Small intestine (tissue), 7 donors: ENCODE results near the gene CHTF8. TPM values are rescaled to one million over a fixed set of nuclear protein-coding genes. Genes with fewer than 3 reads are reported as not detected.

ENCODE experiments used
- DNase-seq, 2 donors: peaks; one replicate each; pipeline versions ENCODE4 v3.0.0 to v3.0.0-alpha.2; 2013
- FAIRE-seq: peaks from 2 replicates; lab custom pipeline; 2012; peaks lifted over from hg19 to GRCh38; lab: Jason Lieb, UNC
- H3K27ac ChIP-seq, 3 donors: one replicate each; pipeline ENCODE4 v1.5.1; 2013; ENCODE audit warnings: low read length in 2 of 3, mild to moderate bottlenecking in 2 of 3, control low read depth in 1 of 3, inconsistent platforms in 1 of 3, low read depth in 1 of 3, moderate library complexity in 1 of 3
- H3K27me3 ChIP-seq, 3 donors: one replicate each; pipeline ENCODE4 v1.6.1; 2013; ENCODE audit warnings: low read length in 3 of 3, inconsistent platforms in 1 of 3; ENCODE audit not compliant: control insufficient read depth in 3 of 3, insufficient read depth in 3 of 3
- H3K36me3 ChIP-seq, 3 donors: one replicate each; pipeline ENCODE4 v1.6.1; 2013; ENCODE audit warnings: low read length in 3 of 3, inconsistent platforms in 1 of 3, low read depth in 1 of 3, mild to moderate bottlenecking in 1 of 3, moderate library complexity in 1 of 3; ENCODE audit not compliant: control insufficient read depth in 3 of 3, insufficient read depth in 2 of 3
- H3K4me1 ChIP-seq, 3 donors: one replicate each; pipeline ENCODE4 v1.6.1; 2013; ENCODE audit warnings: low read length in 2 of 3, inconsistent platforms in 1 of 3, low read depth in 1 of 3, mild to moderate bottlenecking in 1 of 3, moderate library complexity in 1 of 3; ENCODE audit not compliant: control insufficient read depth in 3 of 3, insufficient read depth in 2 of 3
- H3K4me3 ChIP-seq, 3 donors: one replicate each; pipeline ENCODE4 v1.5.1; 2013; ENCODE audit warnings: low read length in 3 of 3, control low read depth in 1 of 3, inconsistent platforms in 1 of 3, low read depth in 1 of 3, mild to moderate bottlenecking in 1 of 3, moderate library complexity in 1 of 3
- H3K9me3 ChIP-seq, 2 donors: one replicate each; pipeline ENCODE4 v1.6.1; 2013; ENCODE audit warnings: low read depth in 1 of 2, low read length in 1 of 2; ENCODE audit not compliant: control insufficient read depth in 2 of 2, insufficient read depth in 1 of 2
- WGBS, 3 donors: extraction: QIAGEN DNeasy Blood & Tissue Kit; methylation state at CpG; one replicate each; pipeline ENCODE4 v1.1.7; 2013; 5-methylcytosine and 5-hydroxymethylcytosine counted together
- polyA plus RNA-seq, 4 donors: library from polyadenylated mRNA; stranded (reverse) in 3 of 4; unstranded in 1 of 4; fragments of 200-250 nt in 3 of 4; fragments of 120-200 nt in 1 of 4; gene quantifications; one replicate each; pipeline versions ENCODE4 v1.2.1 to v1.2.3, GENCODE V29; 2013
- donor health status: healthy with polysubstance abuse.
- donor health status: control.
- donor health status: control.
- donor health status: Bipolar disorder and iron deficiency.
- donor health status: healthy.

Gene CHTF8
- polyA plus RNA-seq, 4 donors = 62.4 to 109 (median 74.6) TPM

- no peak overlapping the region for H3K27ac ChIP-seq
- 64 to 81% (median 72%) methylated on average over 6 of the region's 6 CpGs for WGBS, 3 donors
- FAIRE-seq (no peak), DNase-seq (no peak)
- H3K9me3 ChIP-seq = no peaks in the 10 kb centered on the region
- H3K27me3 ChIP-seq = no peaks in the 10 kb centered on the region
- peaks cover 0 to 5% (median 0%) of the 10 kb centered on the region in 3 donors for H3K4me1 ChIP-seq
- no peak overlapping the region for H3K4me3 ChIP-seq
- H3K36me3 ChIP-seq = peaks cover 0 to 30% (median 19%) of the 10 kb centered on the region in 3 donors
Measured at GRCh38 chr16:69169607-69170352, 37.4 kb upstream of the CHTF8 start.

GRCh38 chr16:69169051-69169450 is 36.7 kb upstream of the CHTF8 start:
- Histone ChIP-seq H3K36me3 (peaks cover 0 to 31% (median 19%) of the 10 kb centered on the region in 3 donors), H3K27me3 (no peaks in the 10 kb centered on the region), H3K4me1 (peaks cover 0 to 5% (median 0%) of the 10 kb centered on the region in 3 donors), H3K4me3 (no peak overlapping the region), H3K9me3 (no peaks in the 10 kb centered on the region), H3K27ac (no peak overlapping the region)
- DNase-seq (no peak), FAIRE-seq (no peak)
- WGBS, 3 donors = 92 to 100% (median 94%) methylated on average over 4 of the region's 4 CpGs

- no peak overlapping the region for H3K27ac ChIP-seq
- no peak overlapping the region for H3K4me3 ChIP-seq
- H3K9me3 ChIP-seq = no peaks in the 10 kb centered on the region
- no peak for DNase-seq
- H3K4me1 ChIP-seq = peaks cover 0 to 5% (median 0%) of the 10 kb centered on the region in 3 donors
- 88 to 95% (median 90%) methylated on average over 7 of the region's 7 CpGs for WGBS, 3 donors
- no peak for FAIRE-seq
- H3K27me3 ChIP-seq = no peaks in the 10 kb centered on the region
- peaks cover 0 to 40% (median 22%) of the 10 kb centered on the region in 3 donors for H3K36me3 ChIP-seq
Measured at GRCh38 chr16:69166946-69167930, 34.9 kb upstream of the CHTF8 start.

- FAIRE-seq = no peak
- no peak overlapping the region for H3K4me3 ChIP-seq
- no peak for DNase-seq
- no peak overlapping the region for H3K27ac ChIP-seq
- peaks cover 0 to 48% (median 22%) of the 10 kb centered on the region in 3 donors for H3K36me3 ChIP-seq
- H3K27me3 ChIP-seq = no peaks in the 10 kb centered on the region
- WGBS, 3 donors = 64 to 71% (median 68%) methylated on average over 8 of the region's 8 CpGs
- no peaks in the 10 kb centered on the region for H3K9me3 ChIP-seq
- peaks cover 0 to 3% (median 0%) of the 10 kb centered on the region in 3 donors for H3K4me1 ChIP-seq
Measured at GRCh38 chr16:69166221-69166833, 33.9 kb upstream of the CHTF8 start.

GRCh38 chr16:69165584-69165983 is 33.2 kb upstream of the CHTF8 start:
- Histone ChIP-seq H3K4me1 (peaks cover 0 to 3% (median 0%) of the 10 kb centered on the region in 3 donors), H3K4me3 (no peak overlapping the region), H3K27ac (no peak overlapping the region), H3K36me3 (peaks cover 0 to 50% (median 22%) of the 10 kb centered on the region in 3 donors), H3K9me3 (no peaks in the 10 kb centered on the region), H3K27me3 (no peaks in the 10 kb centered on the region)
- DNase-seq = no peak
- FAIRE-seq = no peak
- WGBS, 3 donors = 89 to 93% (median 93%) methylated on average over 6 of the region's 6 CpGs

GRCh38 chr16:69160192-69160591 is 27.8 kb upstream of the CHTF8 start:
- 94 to 100% (median 100%) methylated on average over 1 of the region's 1 CpG for WGBS, 3 donors
- Histone ChIP-seq H3K9me3 (no peaks in the 10 kb centered on the region), H3K36me3 (peaks cover 6 to 58% (median 7%) of the 10 kb centered on the region in 3 donors), H3K27ac (no peak overlapping the region), H3K4me3 (no peak overlapping the region), H3K4me1 (no peaks in the 10 kb centered on the region), H3K27me3 (no peaks in the 10 kb centered on the region)
- DNase-seq (no peak), FAIRE-seq (no peak)

GRCh38 chr16:69157196-69157595 is 24.8 kb upstream of the CHTF8 start:
- H3K4me3 ChIP-seq = no peak overlapping the region
- no peak overlapping the region for H3K27ac ChIP-seq
- H3K36me3 ChIP-seq = peaks cover 9 to 60% (median 12%) of the 10 kb centered on the region in 3 donors
- WGBS, 3 donors = 88 to 94% (median 91%) methylated on average over 3 of the region's 3 CpGs
- no peaks in the 10 kb centered on the region for H3K4me1 ChIP-seq
- no peaks in the 10 kb centered on the region for H3K27me3 ChIP-seq
- no peaks in the 10 kb centered on the region for H3K9me3 ChIP-seq
- FAIRE-seq (no peak), DNase-seq (no peak)
